ENCODE data around the gene RTEL1. TPM values are rescaled to one million over a fixed set of nuclear protein-coding genes. Genes with fewer than 3 reads are reported as not detected.
"Not testable (repeated sequence)": the region's sequence is repeated elsewhere in the genome, so short reads cannot be mapped to it uniquely, and the experiment has no call there.

Gene RTEL1
- total RNA-seq, 4 donors from 2014 or later = 28.2 to 62.4 (median 46.7) TPM

- peaks cover 0 to 87% (median 16%) of the 10 kb centered on the region in 3 donors for H3K36me3 ChIP-seq
- no peak for DNase-seq (ENCODE audit: low spot score in 2 of 2)
- H3K27ac ChIP-seq = no peak overlapping the region
- TF ChIP-seq CTCF (IDR thresholded peaks at IDR 0.05) = no peak
- TF ChIP-seq EP300 (IDR thresholded peaks at IDR 0.05) = no peak
- no peak for TF ChIP-seq POLR2A (IDR thresholded peaks at IDR 0.05)
- H3K9me3 ChIP-seq = no peaks in the 10 kb centered on the region
- H3K27me3 ChIP-seq = no peaks in the 10 kb centered on the region
- peaks cover 0 to 7% (median 0%) of the 10 kb centered on the region in 4 donors for H3K4me1 ChIP-seq
- no peak overlapping the region for H3K4me3 ChIP-seq
- 58 to 60% methylated on average over 16 to 17 of the region's 18 CpGs for WGBS, 2 donors
Observed at GRCh38 chr20:63664861-63665594, 6.9 kb downstream of the RTEL1 start.

GRCh38 chr20:63665708-63666107 is 7.6 kb downstream of the RTEL1 start:
- Histone ChIP-seq H3K9me3 (no peaks in the 10 kb centered on the region), H3K27me3 (no peaks in the 10 kb centered on the region), H3K36me3 (peaks cover 0 to 90% (median 16%) of the 10 kb centered on the region in 3 donors), H3K4me3 (no peak overlapping the region), H3K4me1 (peaks cover 0 to 5% (median 0%) of the 10 kb centered on the region in 4 donors), H3K27ac (no peak overlapping the region)
- TF ChIP-seq EP300 (IDR thresholded peaks at IDR 0.05) (no peak), CTCF (IDR thresholded peaks at IDR 0.05) (no peak), POLR2A (IDR thresholded peaks at IDR 0.05) (no peak)
- WGBS, 2 donors = 92 to 94% methylated on average over 14 of the region's 14 CpGs
- DNase-seq (ENCODE audit: low spot score in 2 of 2) = no peak

DNA sequence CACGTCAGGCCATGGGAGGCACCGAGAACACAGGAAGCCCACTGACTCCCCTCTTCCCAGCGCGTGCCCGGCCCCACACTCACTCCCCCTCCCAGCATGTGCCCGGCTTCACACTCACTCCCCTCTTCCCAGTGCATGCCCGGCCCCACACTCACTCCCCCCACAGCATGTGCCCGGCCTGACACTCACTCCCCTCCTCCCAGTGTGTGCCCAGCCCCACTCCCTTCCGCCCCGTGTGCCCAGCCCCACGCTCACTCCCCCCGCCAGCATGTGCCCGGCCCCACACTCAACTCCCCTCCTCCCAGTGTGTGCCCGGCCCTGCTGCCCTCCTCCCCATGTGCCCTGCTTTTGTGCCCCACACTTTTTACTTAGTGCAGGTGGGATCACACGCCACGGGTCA is 9.7 kb downstream of the RTEL1 start:
- 89% methylated on average over 16 of the region's 16 CpGs for WGBS, 2 donors
- no peak for DNase-seq (ENCODE audit: low spot score in 2 of 2)
- no peak overlapping the region for H3K4me3 ChIP-seq
- no peaks in the 10 kb centered on the region for H3K9me3 ChIP-seq
- peaks cover 0 to 5% (median 0%) of the 10 kb centered on the region in 4 donors for H3K4me1 ChIP-seq
- H3K36me3 ChIP-seq = peaks cover 0 to 89% (median 12%) of the 10 kb centered on the region in 3 donors
- no peak overlapping the region for H3K27ac ChIP-seq
- no peak for TF ChIP-seq POLR2A (IDR thresholded peaks at IDR 0.05)
- TF ChIP-seq CTCF (IDR thresholded peaks at IDR 0.05) = no peak
- TF ChIP-seq EP300 (IDR thresholded peaks at IDR 0.05) = no peak
- no peaks in the 10 kb centered on the region for H3K27me3 ChIP-seq

- H3K27ac ChIP-seq = no peak overlapping the region
- H3K4me3 ChIP-seq = no peak overlapping the region
- DNase-seq (ENCODE audit: low spot score in 2 of 2) = no peak
- no peaks in the 10 kb centered on the region for H3K9me3 ChIP-seq
- TF ChIP-seq POLR2A (IDR thresholded peaks at IDR 0.05) (no peak), EP300 (IDR thresholded peaks at IDR 0.05) (no peak), CTCF (IDR thresholded peaks at IDR 0.05) (no peak)
- H3K27me3 ChIP-seq = no peaks in the 10 kb centered on the region
- WGBS, 2 donors = 95 to 97% methylated on average over 11 of the region's 11 CpGs
- peaks cover 0 to 89% (median 12%) of the 10 kb centered on the region in 3 donors for H3K36me3 ChIP-seq
- peaks cover 0 to 5% (median 0%) of the 10 kb centered on the region in 4 donors for H3K4me1 ChIP-seq
Observed at GRCh38 chr20:63668351-63668750, 10.2 kb downstream of the RTEL1 start.

DNA sequence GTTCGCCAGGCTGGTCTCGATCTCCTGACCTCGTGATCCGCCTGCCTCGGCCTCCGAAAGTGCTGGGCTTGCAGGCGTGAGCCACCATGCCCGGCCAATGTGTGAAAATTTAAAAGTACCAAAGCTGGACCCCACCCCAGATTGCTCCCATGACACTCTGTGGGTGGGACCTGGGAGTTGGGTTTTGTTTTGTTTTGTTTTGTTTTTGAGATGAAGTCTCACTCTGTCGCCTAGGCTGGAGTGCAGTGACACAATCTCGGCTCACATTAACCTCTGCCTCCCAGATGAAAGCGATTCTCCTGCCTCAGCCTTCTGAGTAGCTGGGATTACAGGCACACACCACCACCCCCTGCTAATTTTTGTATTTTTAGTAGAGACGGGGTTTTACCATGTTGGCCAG is 13.6 kb downstream of the RTEL1 start:
- not testable (repeated sequence) for H3K4me1 ChIP-seq; H3K27me3 ChIP-seq; DNase-seq (ENCODE audit: low spot score in 2 of 2); H3K4me3 ChIP-seq; H3K27ac ChIP-seq; H3K9me3 ChIP-seq
- H3K36me3 ChIP-seq = peaks cover 0 to 91% (median 20%) of the 10 kb centered on the region in 3 donors
- 92 to 93% methylated on average over 12 of the region's 12 CpGs for WGBS, 2 donors

Measured in tibial nerve (tissue), 4 donors.